Measurements from ENCODE around the gene ISLR.

DNA sequence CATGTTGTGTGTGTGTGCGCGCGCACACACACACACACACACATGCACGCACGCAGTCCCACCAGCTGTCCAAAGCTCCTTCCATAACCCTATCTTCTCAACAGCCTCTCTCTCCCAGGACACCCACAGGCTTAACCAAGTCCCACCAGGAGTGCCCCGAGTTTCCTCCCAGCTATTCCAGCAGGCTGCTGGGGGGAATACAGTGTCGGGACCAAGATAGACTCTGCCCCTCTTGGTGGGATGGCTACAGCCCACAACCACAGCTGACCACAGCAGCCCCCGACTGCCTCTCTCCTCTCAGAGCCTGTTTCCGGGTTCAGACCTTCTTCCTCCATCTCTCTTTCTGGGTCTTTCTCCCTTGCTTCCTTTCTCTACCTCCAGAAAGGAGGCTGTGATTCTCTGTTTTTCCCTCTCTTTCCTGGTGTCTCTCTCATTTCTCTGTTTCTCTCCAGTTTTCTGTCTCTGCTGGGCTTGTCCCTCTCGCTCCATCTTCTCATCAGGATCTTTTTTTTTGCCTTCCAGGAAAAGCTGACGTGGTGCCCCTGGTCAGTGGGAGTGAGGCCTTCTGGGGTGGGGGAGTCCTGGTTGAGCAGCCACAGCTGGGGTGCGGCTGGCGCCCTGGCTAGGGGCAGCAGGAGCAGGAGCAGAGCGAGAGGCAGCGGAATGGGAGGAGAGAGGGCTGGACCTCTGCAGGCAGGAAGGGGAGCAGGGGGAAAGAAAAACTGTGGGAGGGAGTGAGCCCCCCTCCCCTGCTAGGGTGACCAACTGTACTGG lies 3.3 kb upstream of the ISLR start:
- TF ChIP-seq MZF1 (tag by site-specific recombination; IDR thresholded peaks at IDR 0.05; ENCODE audit: borderline replicate concordance) (no peak), ZNF23 (tag by site-specific recombination; IDR thresholded peaks at IDR 0.05; ENCODE audit: borderline replicate concordance) (no peak), ZNF571 (tag by site-specific recombination; IDR thresholded peaks at IDR 0.05) (no peak), ZNF785 (tag by site-specific recombination; IDR thresholded peaks at IDR 0.05) (no peak), ZNF169 (tag by site-specific recombination; IDR thresholded peaks at IDR 0.05) (no peak), ZNF404 (tag by site-specific recombination; IDR thresholded peaks at IDR 0.05) (no peak), ZNF138 (tag by site-specific recombination; IDR thresholded peaks at IDR 0.05; ENCODE audit: borderline replicate concordance) (no peak), CTCF (tag by site-specific recombination; IDR thresholded peaks at IDR 0.05) (no peak), ZNF660 (tag by site-specific recombination; IDR thresholded peaks at IDR 0.05) (no peak), ZNF274 (IDR thresholded peaks at IDR 0.05; ENCODE audit: low read length) (no peak), ZNF274 (tag by site-specific recombination; IDR thresholded peaks at IDR 0.05; ENCODE audit: borderline replicate concordance) (no peak)
- TF ChIP-seq, protein P1, sequence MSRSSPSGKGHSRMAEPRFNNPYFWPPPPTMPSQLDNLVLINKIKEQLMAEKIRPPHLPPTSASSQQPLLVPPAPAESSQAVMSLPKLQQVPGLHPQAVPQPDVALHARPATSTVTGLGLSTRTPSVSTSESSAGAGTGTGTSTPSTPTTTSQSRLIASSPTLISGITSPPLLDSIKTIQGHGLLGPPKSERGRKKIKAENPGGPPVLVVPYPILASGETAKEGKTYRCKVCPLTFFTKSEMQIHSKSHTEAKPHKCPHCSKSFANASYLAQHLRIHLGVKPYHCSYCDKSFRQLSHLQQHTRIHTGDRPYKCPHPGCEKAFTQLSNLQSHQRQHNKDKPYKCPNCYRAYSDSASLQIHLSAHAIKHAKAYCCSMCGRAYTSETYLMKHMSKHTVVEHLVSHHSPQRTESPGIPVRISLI (tag by site-specific recombination; IDR thresholded peaks at IDR 0.05) = no peak
- TF ChIP-seq, protein P2, sequence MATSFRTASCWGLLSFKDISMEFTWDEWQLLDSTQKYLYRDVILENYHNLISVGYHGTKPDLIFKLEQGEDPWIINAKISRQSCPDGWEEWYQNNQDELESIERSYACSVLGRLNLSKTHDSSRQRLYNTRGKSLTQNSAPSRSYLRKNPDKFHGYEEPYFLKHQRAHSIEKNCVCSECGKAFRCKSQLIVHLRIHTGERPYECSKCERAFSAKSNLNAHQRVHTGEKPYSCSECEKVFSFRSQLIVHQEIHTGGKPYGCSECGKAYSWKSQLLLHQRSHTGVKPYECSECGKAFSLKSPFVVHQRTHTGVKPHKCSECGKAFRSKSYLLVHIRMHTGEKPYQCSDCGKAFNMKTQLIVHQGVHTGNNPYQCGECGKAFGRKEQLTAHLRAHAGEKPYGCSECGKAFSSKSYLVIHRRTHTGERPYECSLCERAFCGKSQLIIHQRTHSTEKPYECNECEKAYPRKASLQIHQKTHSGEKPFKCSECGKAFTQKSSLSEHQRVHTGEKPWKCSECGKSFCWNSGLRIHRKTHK (tag by site-specific recombination; IDR thresholded peaks at IDR 0.05) = no peak

Measured in HEK293 (cell line).